ENCODE measurements around the gene PCSK5. TPM values are rescaled to one million over a fixed set of nuclear protein-coding genes. Genes with fewer than 3 reads are reported as not detected.

PCSK5 gene
- total RNA-seq, 1 experiment from 2014 or later, result 0.17 TPM

GRCh38 chr9:76038431-76038830 lies 148.0 kb downstream of the PCSK5 start:
- intact Hi-C loops (cut with micrococcal nuclease; ENCODE audit: unreplicated experiment), result no loop called here
- CTCF ChIA-PET, result no interaction called here

DNA sequence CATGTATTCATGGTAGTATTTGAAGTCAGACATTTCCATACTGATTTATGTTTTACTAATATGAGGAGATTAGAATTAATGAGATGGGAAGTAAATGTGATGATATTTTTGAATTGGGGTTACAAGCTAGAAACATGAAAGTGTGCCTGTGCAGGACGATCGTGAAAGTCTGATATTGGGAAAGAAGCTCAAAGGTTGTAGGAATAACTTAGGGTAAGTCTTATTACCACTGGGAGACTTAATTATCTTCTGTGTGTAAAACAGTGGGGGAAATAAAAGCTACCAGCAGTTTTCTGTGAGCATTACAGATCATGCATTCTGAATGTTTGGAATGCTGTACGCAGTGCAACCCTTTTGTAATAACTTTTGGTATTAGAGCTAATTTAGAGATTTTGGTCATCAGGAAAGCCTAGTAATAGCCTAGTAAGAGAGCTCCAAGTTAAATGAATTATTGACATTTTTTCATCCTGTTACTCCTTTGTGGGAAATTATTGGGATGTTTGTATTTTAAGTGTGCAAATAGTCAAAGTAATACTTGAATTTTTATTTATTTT lies 153.9 kb downstream of the PCSK5 start:
- BruUV-seq (replicated peaks), result no TSS peak
- CTCF ChIA-PET, result no interaction called here
- POLR2A ChIA-PET (ENCODE audit: low non-redundant PET), result no interaction called here

More at GRCh38 chr9:76038431-76038830, 148.0 kb downstream of the PCSK5 start:
- TF ChIP-seq, protein P1, sequence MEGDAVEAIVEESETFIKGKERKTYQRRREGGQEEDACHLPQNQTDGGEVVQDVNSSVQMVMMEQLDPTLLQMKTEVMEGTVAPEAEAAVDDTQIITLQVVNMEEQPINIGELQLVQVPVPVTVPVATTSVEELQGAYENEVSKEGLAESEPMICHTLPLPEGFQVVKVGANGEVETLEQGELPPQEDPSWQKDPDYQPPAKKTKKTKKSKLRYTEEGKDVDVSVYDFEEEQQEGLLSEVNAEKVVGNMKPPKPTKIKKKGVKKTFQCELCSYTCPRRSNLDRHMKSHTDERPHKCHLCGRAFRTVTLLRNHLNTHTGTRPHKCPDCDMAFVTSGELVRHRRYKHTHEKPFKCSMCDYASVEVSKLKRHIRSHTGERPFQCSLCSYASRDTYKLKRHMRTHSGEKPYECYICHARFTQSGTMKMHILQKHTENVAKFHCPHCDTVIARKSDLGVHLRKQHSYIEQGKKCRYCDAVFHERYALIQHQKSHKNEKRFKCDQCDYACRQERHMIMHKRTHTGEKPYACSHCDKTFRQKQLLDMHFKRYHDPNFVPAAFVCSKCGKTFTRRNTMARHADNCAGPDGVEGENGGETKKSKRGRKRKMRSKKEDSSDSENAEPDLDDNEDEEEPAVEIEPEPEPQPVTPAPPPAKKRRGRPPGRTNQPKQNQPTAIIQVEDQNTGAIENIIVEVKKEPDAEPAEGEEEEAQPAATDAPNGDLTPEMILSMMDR (conservative IDR thresholded peaks at IDR 0.05; ENCODE audit: low read depth, low read length), result no peak
- no peak for TF ChIP-seq EZH2 (IDR thresholded peaks at IDR 0.05; ENCODE audit: borderline replicate concordance, low read depth, low read length, poor library complexity, severe bottlenecking)
- Histone ChIP-seq H3K27ac (ENCODE audit: low read depth, low read length, poor library complexity, severe bottlenecking) (no peak overlapping the region), H3K4me3 (ENCODE audit: low read depth, low read length, poor library complexity, severe bottlenecking) (no peak overlapping the region), H3K27me3 (replicated peaks; ENCODE audit: insufficient read depth, low read depth, low read length, poor library complexity) (peaks cover 49% of the 10 kb centered on the region), H3K9me3 (ENCODE audit: low read depth, low read length, poor library complexity, severe bottlenecking) (no peaks in the 10 kb centered on the region), H3K4me1 (ENCODE audit: insufficient read depth, low read length, poor library complexity, severe bottlenecking) (no peaks in the 10 kb centered on the region), H3K36me3 (ENCODE audit: insufficient read depth, low read length, poor library complexity, severe bottlenecking) (no peaks in the 10 kb centered on the region)
- POLR2A ChIA-PET (ENCODE audit: low non-redundant PET), result no interaction called here
- DNase-seq (ENCODE audit: low spot score), result no peak
- BruUV-seq (replicated peaks), result no TSS peak

GRCh38 chr9:76045221-76045620 lies 154.7 kb downstream of the PCSK5 start:
- intact Hi-C loops (cut with micrococcal nuclease; ENCODE audit: unreplicated experiment), result no loop called here
- no TSS peak for BruUV-seq (replicated peaks)
- POLR2A ChIA-PET (ENCODE audit: low non-redundant PET), result no interaction called here

More for the DNA sequence above, 153.9 kb downstream of the PCSK5 start:
- no peaks in the 10 kb centered on the region for H3K4me1 ChIP-seq (ENCODE audit: insufficient read depth, low read length, poor library complexity, severe bottlenecking)
- no peak for DNase-seq (ENCODE audit: low spot score)
- H3K9me3 ChIP-seq (ENCODE audit: low read depth, low read length, poor library complexity, severe bottlenecking), result no peaks in the 10 kb centered on the region
- no peak for TF ChIP-seq EZH2 (IDR thresholded peaks at IDR 0.05; ENCODE audit: borderline replicate concordance, low read depth, low read length, poor library complexity, severe bottlenecking)
- TF ChIP-seq, protein P1 (conservative IDR thresholded peaks at IDR 0.05; ENCODE audit: low read depth, low read length), result no peak
- no peaks in the 10 kb centered on the region for H3K36me3 ChIP-seq (ENCODE audit: insufficient read depth, low read length, poor library complexity, severe bottlenecking)
- H3K4me3 ChIP-seq (ENCODE audit: low read depth, low read length, poor library complexity, severe bottlenecking), result no peak overlapping the region
- H3K27me3 ChIP-seq (replicated peaks; ENCODE audit: insufficient read depth, low read depth, low read length, poor library complexity), result peaks cover 15% of the 10 kb centered on the region
- intact Hi-C loops (cut with micrococcal nuclease; ENCODE audit: unreplicated experiment), result no loop called here
- H3K27ac ChIP-seq (ENCODE audit: low read depth, low read length, poor library complexity, severe bottlenecking), result no peak overlapping the region

More at GRCh38 chr9:76045221-76045620, 154.7 kb downstream of the PCSK5 start:
- no peak overlapping the region for H3K27ac ChIP-seq (ENCODE audit: low read depth, low read length, poor library complexity, severe bottlenecking)
- no peaks in the 10 kb centered on the region for H3K4me1 ChIP-seq (ENCODE audit: insufficient read depth, low read length, poor library complexity, severe bottlenecking)
- TF ChIP-seq, protein P1 (conservative IDR thresholded peaks at IDR 0.05; ENCODE audit: low read depth, low read length), result no peak
- no peak for TF ChIP-seq EZH2 (IDR thresholded peaks at IDR 0.05; ENCODE audit: borderline replicate concordance, low read depth, low read length, poor library complexity, severe bottlenecking)
- H3K4me3 ChIP-seq (ENCODE audit: low read depth, low read length, poor library complexity, severe bottlenecking), result no peak overlapping the region
- peaks cover 11% of the 10 kb centered on the region for H3K27me3 ChIP-seq (replicated peaks; ENCODE audit: insufficient read depth, low read depth, low read length, poor library complexity)
- no peaks in the 10 kb centered on the region for H3K36me3 ChIP-seq (ENCODE audit: insufficient read depth, low read length, poor library complexity, severe bottlenecking)
- DNase-seq (ENCODE audit: low spot score), result no peak
- no peaks in the 10 kb centered on the region for H3K9me3 ChIP-seq (ENCODE audit: low read depth, low read length, poor library complexity, severe bottlenecking)
- CTCF ChIA-PET, result no interaction called here

All from A673 (cell line).